Neural cell (in vitro differentiated cells): Measurements from ENCODE around the gene PTPRB. TPM values are rescaled to one million over a fixed set of nuclear protein-coding genes. Genes with fewer than 3 reads are reported as not detected.

Experiments
- H2AFZ ChIP-seq: fragments of 200-600, 300-800 bp; sonication (generic), shearing (Covaris generic); 2 replicates; pipeline ENCODE4 v1.6.0; 2014; ENCODE audit warnings: low read depth, mild to moderate bottlenecking, antibody characterized with exemption, low read length, moderate library complexity
- H3F3A ChIP-seq: fragments of 200-600 bp; shearing (Covaris generic); 2 replicates; pipeline ENCODE4 v1.6.1; 2016; ENCODE audit warnings: mild to moderate bottlenecking, moderate library complexity, mixed read lengths, antibody characterized with exemption, low read length; ENCODE audit not compliant: insufficient read depth, poor library complexity, severe bottlenecking
- H3K27ac ChIP-seq: fragments of 200-600, 300-800 bp; sonication (generic), shearing (Covaris generic); 2 replicates; pipeline ENCODE4 v1.5.1; 2014; ENCODE audit warnings: mild to moderate bottlenecking, low read length, moderate library complexity
- H3K27me3 ChIP-seq: fragments of 300-800, 200-600 bp; sonication (generic), shearing (Covaris generic); 2 replicates; pipeline ENCODE4 v1.6.0; 2014; ENCODE audit warnings: mild to moderate bottlenecking, low read depth, low read length, moderate library complexity; ENCODE audit not compliant: insufficient read depth
- H3K36me3 ChIP-seq: fragments of 300-800, 200-600 bp; sonication (generic), shearing (Covaris generic); 2 replicates; pipeline ENCODE4 v1.5.1; 2014; ENCODE audit warnings: mild to moderate bottlenecking, antibody characterized with exemption, low read length, moderate library complexity; ENCODE audit not compliant: insufficient read depth
- H3K4me2 ChIP-seq: fragments of 300-800, 200-600 bp; sonication (generic), shearing (Covaris generic); 2 replicates; pipeline ENCODE4 v1.6.0; 2014; ENCODE audit warnings: mild to moderate bottlenecking, low read length
- H3K4me3 ChIP-seq: fragments of 300-800, 200-600 bp; sonication (generic), shearing (Covaris generic); 2 replicates; pipeline ENCODE4 v1.5.1; 2014; ENCODE audit warnings: mild to moderate bottlenecking, low read length, moderate library complexity
- H3K79me2 ChIP-seq: fragments of 200-600 bp; shearing (Covaris generic); replicated peaks from 2 replicates; pipeline ENCODE4 v1.6.0; 2014; ENCODE audit warnings: mild to moderate bottlenecking, low read length, moderate library complexity; ENCODE audit not compliant: insufficient read depth
- H3K9ac ChIP-seq: fragments of 300-800, 200-600 bp; sonication (generic), shearing (Covaris generic); 2 replicates; pipeline ENCODE4 v1.6.1; 2016; ENCODE audit warnings: mild to moderate bottlenecking, low read length, mixed read lengths
- H3K9me2 ChIP-seq: fragments of 200-600 bp; shearing (Covaris generic); 2 replicates; pipeline ENCODE4 v1.6.1; 2016; ENCODE audit warnings: mild to moderate bottlenecking, low read length, mixed read lengths; ENCODE audit not compliant: insufficient read depth
- H3K9me3 ChIP-seq: fragments of 200-600, 300-800 bp; sonication (generic), shearing (Covaris generic); 2 replicates; pipeline ENCODE4 v1.6.1; 2016; ENCODE audit warnings: mild to moderate bottlenecking, mixed run types, low read length, moderate library complexity, mixed read lengths
- H4K20me1 ChIP-seq: fragments of 200-600 bp; shearing (Covaris generic); 2 replicates; pipeline ENCODE4 v1.6.1; 2016; ENCODE audit warnings: mild to moderate bottlenecking, mixed run types; ENCODE audit not compliant: insufficient read depth
- EP300 ChIP-seq: fragments of 450-650 bp; conservative IDR thresholded peaks from 2 replicates; pipeline ENCODE4 v1.6.1; 2014; ENCODE audit warnings: antibody characterized with exemption, mild to moderate bottlenecking, moderate library complexity; ENCODE audit not compliant: poor library complexity, severe bottlenecking
- EZH2 ChIP-seq: fragments of 200-600, 300-800 bp; shearing (Covaris generic), sonication (generic); IDR thresholded peaks from 2 replicates; pipeline ENCODE4 v1.6.1; 2014; ENCODE audit warnings: antibody characterized with exemption, low read length, borderline replicate concordance, mild to moderate bottlenecking; ENCODE audit not compliant: insufficient read depth, poor library complexity, severe bottlenecking
- MXI1 ChIP-seq: fragments of 450-650 bp; conservative IDR thresholded peaks from 2 replicates; pipeline ENCODE4 v1.6.1; 2014; ENCODE audit warnings: antibody characterized with exemption, mild to moderate bottlenecking; ENCODE audit not compliant: poor library complexity, severe bottlenecking
- POLR2AphosphoS5 ChIP-seq: IDR thresholded peaks from 2 replicates; pipeline ENCODE4 v1.6.1; 2012
- RAD21 ChIP-seq: fragments of 450-650 bp; conservative IDR thresholded peaks from 2 replicates; pipeline ENCODE4 v1.6.1; 2014; ENCODE audit warnings: antibody characterized with exemption, mild to moderate bottlenecking, moderate library complexity
- REST ChIP-seq: IDR thresholded peaks from 2 replicates; pipeline ENCODE4 v1.6.1; 2012; ENCODE audit warnings: borderline replicate concordance
- SMC3 ChIP-seq: fragments of 450-650 bp; conservative IDR thresholded peaks from 2 replicates; pipeline ENCODE4 v1.6.1; 2014; ENCODE audit warnings: antibody characterized with exemption, mild to moderate bottlenecking, moderate library complexity; ENCODE audit not compliant: poor library complexity
- TAF1 ChIP-seq: IDR thresholded peaks from 2 replicates; pipeline ENCODE4 v1.6.1; 2012; ENCODE audit warnings: low read depth
- polyA plus RNA-seq: library from polyadenylated mRNA; depleted of rRNA; stranded (reverse); fragments of >200 nt; gene quantifications from 2 replicates; pipeline ENCODE4 v1.2.3, GENCODE V29; 2014
- TF ChIP-seq, protein P1 (sequence below): fragments of 450-650 bp; IDR thresholded peaks from 2 replicates; pipeline ENCODE4 v1.5.1; 2014; ENCODE audit warnings: antibody characterized with exemption, mild to moderate bottlenecking, moderate library complexity; ENCODE audit not compliant: poor library complexity, severe bottlenecking

PTPRB gene
- polyA plus RNA-seq, 1 donor from 2014 or later: 0.26 TPM

- Histone ChIP-seq H3F3A (no peaks in the 10 kb centered on the region), H3K9ac (no peak overlapping the region), H3K9me3 (no peaks in the 10 kb centered on the region), H4K20me1 (no peaks in the 10 kb centered on the region), H3K4me2 (no peak overlapping the region), H3K4me3 (no peak overlapping the region), H3K9me2 (no peaks in the 10 kb centered on the region), H2AFZ (no peak overlapping the region), H3K36me3 (no peaks in the 10 kb centered on the region), H3K79me2 (no peaks in the 10 kb centered on the region), H3K27ac (no peak overlapping the region), H3K27me3 (no peaks in the 10 kb centered on the region)
- TF ChIP-seq REST (no peak), MXI1 (no peak), EP300 (no peak), SMC3 (no peak), EZH2 (no peak), TAF1 (no peak), RAD21 (no peak), POLR2AphosphoS5 (no peak)
- TF ChIP-seq, protein P1, sequence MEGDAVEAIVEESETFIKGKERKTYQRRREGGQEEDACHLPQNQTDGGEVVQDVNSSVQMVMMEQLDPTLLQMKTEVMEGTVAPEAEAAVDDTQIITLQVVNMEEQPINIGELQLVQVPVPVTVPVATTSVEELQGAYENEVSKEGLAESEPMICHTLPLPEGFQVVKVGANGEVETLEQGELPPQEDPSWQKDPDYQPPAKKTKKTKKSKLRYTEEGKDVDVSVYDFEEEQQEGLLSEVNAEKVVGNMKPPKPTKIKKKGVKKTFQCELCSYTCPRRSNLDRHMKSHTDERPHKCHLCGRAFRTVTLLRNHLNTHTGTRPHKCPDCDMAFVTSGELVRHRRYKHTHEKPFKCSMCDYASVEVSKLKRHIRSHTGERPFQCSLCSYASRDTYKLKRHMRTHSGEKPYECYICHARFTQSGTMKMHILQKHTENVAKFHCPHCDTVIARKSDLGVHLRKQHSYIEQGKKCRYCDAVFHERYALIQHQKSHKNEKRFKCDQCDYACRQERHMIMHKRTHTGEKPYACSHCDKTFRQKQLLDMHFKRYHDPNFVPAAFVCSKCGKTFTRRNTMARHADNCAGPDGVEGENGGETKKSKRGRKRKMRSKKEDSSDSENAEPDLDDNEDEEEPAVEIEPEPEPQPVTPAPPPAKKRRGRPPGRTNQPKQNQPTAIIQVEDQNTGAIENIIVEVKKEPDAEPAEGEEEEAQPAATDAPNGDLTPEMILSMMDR: no peak
Measured at GRCh38 chr12:70671698-70672097, 34.5 kb upstream of the PTPRB start.

GRCh38 chr12:70670948-70671347, 33.7 kb upstream of the PTPRB start:
- Histone ChIP-seq H3K4me2 (no peak overlapping the region), H3K9me3 (no peaks in the 10 kb centered on the region), H3K79me2 (no peaks in the 10 kb centered on the region), H3F3A (no peaks in the 10 kb centered on the region), H2AFZ (no peak overlapping the region), H4K20me1 (no peaks in the 10 kb centered on the region), H3K9ac (no peak overlapping the region), H3K27ac (no peak overlapping the region), H3K9me2 (no peaks in the 10 kb centered on the region), H3K4me3 (no peak overlapping the region), H3K36me3 (no peaks in the 10 kb centered on the region), H3K27me3 (no peaks in the 10 kb centered on the region)
- TF ChIP-seq MXI1: no peak
- no peak for TF ChIP-seq TAF1
- TF ChIP-seq POLR2AphosphoS5: no peak
- no peak for TF ChIP-seq REST
- TF ChIP-seq SMC3: no peak
- TF ChIP-seq, protein P1: no peak
- no peak for TF ChIP-seq EP300
- TF ChIP-seq EZH2: no peak
- TF ChIP-seq RAD21: no peak
